H9 (cell line): ENCODE measurements around the gene HSD17B3. TPM values are rescaled to one million over a fixed set of nuclear protein-coding genes. Genes with fewer than 3 reads are reported as not detected.

Source experiments
- DNase-seq: peaks from one replicate; pipeline ENCODE4 v3.0.0-alpha.2; 2017
- H2AFZ ChIP-seq: one replicate; pipeline ENCODE4 v1.6.1; 2013; ENCODE audit warnings: mild to moderate bottlenecking, low read length, control low read depth, moderate library complexity
- H2AK5ac ChIP-seq: 2 replicates; pipeline ENCODE4 v1.6.1; 2013; ENCODE audit warnings: low read length, control low read depth, mixed read lengths; ENCODE audit not compliant: insufficient read length
- H2BK120ac ChIP-seq: one replicate; pipeline ENCODE4 v1.6.1; 2013; ENCODE audit warnings: low read depth, mild to moderate bottlenecking, low read length, control low read depth, inconsistent platforms; ENCODE audit not compliant: poor library complexity, severe bottlenecking
- H2BK12ac ChIP-seq: 2 replicates; pipeline ENCODE4 v1.6.1; 2013; ENCODE audit warnings: low read length, control low read depth, mixed read lengths, low read depth; ENCODE audit not compliant: insufficient read length
- H2BK15ac ChIP-seq: 2 replicates; pipeline ENCODE4 v1.6.1; 2013; ENCODE audit warnings: low read depth, low read length, control low read depth
- H2BK20ac ChIP-seq: one replicate; pipeline ENCODE4 v1.6.1; 2013; ENCODE audit warnings: low read depth, mild to moderate bottlenecking, low read length, control low read depth, inconsistent platforms; ENCODE audit not compliant: poor library complexity, severe bottlenecking
- H2BK5ac ChIP-seq: 2 replicates; pipeline ENCODE4 v1.6.1; 2013; ENCODE audit warnings: low read length, control low read depth, mixed read lengths; ENCODE audit not compliant: insufficient read length
- H3K14ac ChIP-seq: 2 replicates; pipeline ENCODE4 v1.6.1; 2013; ENCODE audit warnings: low read length, control low read depth; ENCODE audit not compliant: insufficient read depth
- H3K18ac ChIP-seq: 2 replicates; pipeline ENCODE4 v1.6.1; 2013; ENCODE audit warnings: low read depth, mild to moderate bottlenecking, mixed read lengths, low read length, control low read depth; ENCODE audit not compliant: insufficient read length
- H3K23ac ChIP-seq: 2 replicates; pipeline ENCODE4 v1.6.1; 2013; ENCODE audit warnings: low read length, control low read depth, mixed read lengths, low read depth; ENCODE audit not compliant: insufficient read length
- H3K23me2 ChIP-seq: 2 replicates; pipeline ENCODE4 v1.6.1; 2013; ENCODE audit warnings: low read depth, mild to moderate bottlenecking, mixed read lengths, low read length, control low read depth; ENCODE audit not compliant: insufficient read length, poor library complexity, severe bottlenecking
- H3K27ac ChIP-seq: 2 replicates; pipeline ENCODE4 v1.5.1; 2013; ENCODE audit warnings: low read length, control low read depth, mixed read lengths, low read depth; ENCODE audit not compliant: insufficient read length
- H3K27me3 ChIP-seq: 2 replicates; pipeline ENCODE4 v1.6.1; 2013; ENCODE audit warnings: low read length, control low read depth, inconsistent platforms; ENCODE audit not compliant: insufficient read depth
- H3K4ac ChIP-seq: 2 replicates; pipeline ENCODE4 v1.6.1; 2013; ENCODE audit warnings: low read depth, mild to moderate bottlenecking, control low read depth, inconsistent platforms, low read length, moderate library complexity
- H3K4me1 ChIP-seq: 2 replicates; pipeline ENCODE4 v1.6.1; 2013; ENCODE audit warnings: low read length, control low read depth, inconsistent platforms; ENCODE audit not compliant: insufficient read depth
- H3K4me2 ChIP-seq: 2 replicates; pipeline ENCODE4 v1.6.1; 2013; ENCODE audit warnings: low read length, control low read depth, mixed read lengths; ENCODE audit not compliant: insufficient read length, insufficient read depth
- H3K56ac ChIP-seq: 2 replicates; pipeline ENCODE4 v1.6.1; 2013; ENCODE audit warnings: low read depth, mild to moderate bottlenecking, mixed read lengths, low read length, control low read depth; ENCODE audit not compliant: insufficient read length
- H3K79me1 ChIP-seq: 2 replicates; pipeline ENCODE4 v1.6.1; 2013; ENCODE audit warnings: low read depth, mild to moderate bottlenecking, moderate library complexity, low read length, control low read depth, inconsistent platforms; ENCODE audit not compliant: insufficient read depth, poor library complexity, severe bottlenecking
- H3K79me2 ChIP-seq: 2 replicates; pipeline ENCODE4 v1.6.1; 2013; ENCODE audit warnings: low read length, control low read depth, inconsistent platforms; ENCODE audit not compliant: insufficient read depth
- H3K9ac ChIP-seq: 2 replicates; pipeline ENCODE4 v1.6.1; 2013; ENCODE audit warnings: low read length, control low read depth, mixed read lengths; ENCODE audit not compliant: insufficient read length; ENCODE audit errors: extremely low read depth
- H3K9me3 ChIP-seq: one replicate; pipeline ENCODE4 v1.6.1; 2013; ENCODE audit warnings: low read depth, low read length, inconsistent platforms; ENCODE audit not compliant: control insufficient read depth
- H3T11ph ChIP-seq: one replicate; pipeline ENCODE4 v1.6.1; 2013; ENCODE audit warnings: mild to moderate bottlenecking, low read length, control low read depth, inconsistent platforms
- H4K20me1 ChIP-seq: one replicate; pipeline ENCODE4 v1.6.1; 2013; ENCODE audit not compliant: control insufficient read depth, insufficient read length, insufficient read depth
- H4K5ac ChIP-seq: 2 replicates; pipeline ENCODE4 v1.6.1; 2013; ENCODE audit warnings: low read depth, mild to moderate bottlenecking, mixed read lengths, low read length, control low read depth; ENCODE audit not compliant: insufficient read length
- H4K8ac ChIP-seq: replicated peaks from 2 replicates; pipeline ENCODE4 v1.6.1; 2013; ENCODE audit warnings: low read length, control low read depth, mixed read lengths, low read depth; ENCODE audit not compliant: insufficient read length
- H4K91ac ChIP-seq: 2 replicates; pipeline ENCODE4 v1.6.1; 2013; ENCODE audit warnings: low read depth, mild to moderate bottlenecking, moderate library complexity, mixed read lengths, low read length, control low read depth; ENCODE audit not compliant: insufficient read length
- H3K27ac Mint-ChIP-seq, 3 experiments: 2 replicates in 2 of 3; 3 replicates in 1 of 3; pipeline ENCODE4 v1.8.0; 2020 to 2021; ENCODE audit warnings: mixed read lengths in 3 of 3, mild to moderate bottlenecking in 1 of 3, moderate library complexity in 1 of 3
- H3K27me3 Mint-ChIP-seq: 2 replicates; pipeline ENCODE4 v1.8.0; 2021; ENCODE audit warnings: low read depth, mild to moderate bottlenecking, moderate library complexity, mixed read lengths
- H3K36me3 Mint-ChIP-seq, 3 experiments: 2 replicates in 2 of 3; 3 replicates in 1 of 3; pipeline ENCODE4 v1.8.0; 2020 to 2021; ENCODE audit warnings: low read depth in 3 of 3, mixed read lengths in 3 of 3; ENCODE audit not compliant: insufficient read depth in 1 of 3
- H3K4me1 Mint-ChIP-seq, 2 experiments: 2 replicates each; pipeline ENCODE4 v1.8.0; 2020; ENCODE audit warnings: mixed read lengths in 2 of 2
- H3K4me3 Mint-ChIP-seq, 2 experiments: 2 replicates in 1 of 2; 3 replicates in 1 of 2; pipeline ENCODE4 v1.8.0; 2020 to 2021; ENCODE audit warnings: mild to moderate bottlenecking in 2 of 2, mixed read lengths in 2 of 2, moderate library complexity in 1 of 2
- H3K9me3 Mint-ChIP-seq, 2 experiments: 2 replicates in 1 of 2; 3 replicates in 1 of 2; pipeline ENCODE4 v1.8.0; 2020; ENCODE audit warnings: mild to moderate bottlenecking in 2 of 2, mixed read lengths in 2 of 2, moderate library complexity in 1 of 2
- WGBS: extraction: QIAGEN DNeasy Blood & Tissue Kit; methylation state at CpG from one replicate; pipeline ENCODE4 v1.1.7; 2013; ENCODE audit warnings: missing lambda C conversion rate, low lambda C conversion rate, mixed read lengths; ENCODE audit not compliant: insufficient read length; ENCODE audit errors: extremely low coverage; 5-methylcytosine and 5-hydroxymethylcytosine counted together
- total RNA-seq: library from RNA; stranded (reverse); gene quantifications from 2 replicates; pipeline ENCODE4 v1.2.1, GENCODE V29; 2021
- TF ChIP-seq, protein P1 (sequence below): fragments of 200-600 bp; sonication (generic); conservative IDR thresholded peaks from 3 replicates; pipeline ENCODE4 v1.8.0; 2021; ENCODE audit warnings: antibody characterized with exemption, mild to moderate bottlenecking

The HSD17B3 gene
- total RNA-seq, 1 experiment from 2014 or later = not detected

DNA sequence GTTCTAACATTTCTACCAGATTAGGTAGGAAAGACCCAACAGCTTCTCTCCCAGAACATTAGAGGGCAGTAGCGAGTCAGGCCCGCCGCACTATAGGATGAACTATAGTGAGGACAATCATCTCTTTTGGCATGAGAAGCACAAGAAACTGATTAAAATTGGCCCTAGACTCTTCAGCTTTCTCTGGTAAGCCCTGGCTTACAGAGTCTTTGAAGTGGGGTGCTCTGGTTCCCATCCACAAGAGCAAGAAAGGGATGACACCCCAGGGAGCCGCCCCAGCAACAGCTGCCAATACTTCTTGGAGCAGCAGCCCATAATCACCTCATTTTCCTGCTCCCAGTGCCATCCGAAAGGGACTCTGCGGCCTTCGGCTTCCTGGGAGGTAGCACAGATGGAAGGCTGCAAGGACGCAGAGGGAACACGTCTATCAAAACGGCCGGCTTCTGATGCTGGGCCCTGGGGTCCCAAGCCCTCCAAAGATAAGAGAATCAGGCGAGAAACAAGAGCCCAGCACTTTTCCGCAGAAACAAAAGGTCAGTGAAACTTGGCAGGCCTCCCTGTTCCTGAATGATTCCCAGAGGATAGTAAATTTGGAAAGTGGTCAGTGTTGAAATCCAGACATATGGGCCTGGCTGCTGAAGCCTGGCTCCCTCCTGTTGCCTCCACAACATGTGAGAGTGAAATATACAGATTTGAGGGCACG lies 69.3 kb downstream of the HSD17B3 start:
- H2BK15ac ChIP-seq = no peak overlapping the region
- no peak overlapping the region for H4K8ac ChIP-seq
- peaks cover 2% of the 10 kb centered on the region; the same call in 1 of the 2 replicates for H3K27me3 Mint-ChIP-seq
- peaks cover 2 to 4% of the 10 kb centered on the region in 2 experiments; a peak in 2 of 5 replicates for H3K9me3 Mint-ChIP-seq
- no peak overlapping the region for H3K4ac ChIP-seq
- no peak overlapping the region for H2BK5ac ChIP-seq
- H3K9ac ChIP-seq = no peak overlapping the region
- H2BK12ac ChIP-seq = no peak overlapping the region
- no peaks in the 10 kb centered on the region for H3K79me2 ChIP-seq
- no peak overlapping the region for H3K18ac ChIP-seq
- H3K27me3 ChIP-seq = no peaks in the 10 kb centered on the region
- H4K20me1 ChIP-seq = no peaks in the 10 kb centered on the region
- no CpG with 5 or more reads among the region's 14 CpGs for WGBS
- no peak overlapping the region for H3K27ac ChIP-seq
- peak overlapping the region; percentile 43 for H2AFZ ChIP-seq
- H3K56ac ChIP-seq = no peak overlapping the region
- H3T11ph ChIP-seq = no peak overlapping the region
- no peak overlapping the region for H4K5ac ChIP-seq
- no peak overlapping the region for H4K91ac ChIP-seq
- H3K4me1 ChIP-seq = no peaks in the 10 kb centered on the region; the same call in 1 of the 2 replicates
- no peak overlapping the region for H3K14ac ChIP-seq
- no peaks in the 10 kb centered on the region for H3K23me2 ChIP-seq
- H3K4me3 Mint-ChIP-seq = no peak overlapping the region; a peak in 1 of 5 replicates
- H3K9me3 ChIP-seq = no peaks in the 10 kb centered on the region
- H2BK120ac ChIP-seq = no peak overlapping the region
- no peaks in the 10 kb centered on the region for H3K4me1 Mint-ChIP-seq
- H3K36me3 Mint-ChIP-seq = no peaks in the 10 kb centered on the region
- no peak overlapping the region for H3K4me2 ChIP-seq
- no peak overlapping the region for H2BK20ac ChIP-seq
- no peaks in the 10 kb centered on the region for H3K79me1 ChIP-seq
- DNase-seq = peak; percentile 62
- no peak overlapping the region for H3K27ac Mint-ChIP-seq
- H3K23ac ChIP-seq = no peak overlapping the region
- TF ChIP-seq, protein P1, sequence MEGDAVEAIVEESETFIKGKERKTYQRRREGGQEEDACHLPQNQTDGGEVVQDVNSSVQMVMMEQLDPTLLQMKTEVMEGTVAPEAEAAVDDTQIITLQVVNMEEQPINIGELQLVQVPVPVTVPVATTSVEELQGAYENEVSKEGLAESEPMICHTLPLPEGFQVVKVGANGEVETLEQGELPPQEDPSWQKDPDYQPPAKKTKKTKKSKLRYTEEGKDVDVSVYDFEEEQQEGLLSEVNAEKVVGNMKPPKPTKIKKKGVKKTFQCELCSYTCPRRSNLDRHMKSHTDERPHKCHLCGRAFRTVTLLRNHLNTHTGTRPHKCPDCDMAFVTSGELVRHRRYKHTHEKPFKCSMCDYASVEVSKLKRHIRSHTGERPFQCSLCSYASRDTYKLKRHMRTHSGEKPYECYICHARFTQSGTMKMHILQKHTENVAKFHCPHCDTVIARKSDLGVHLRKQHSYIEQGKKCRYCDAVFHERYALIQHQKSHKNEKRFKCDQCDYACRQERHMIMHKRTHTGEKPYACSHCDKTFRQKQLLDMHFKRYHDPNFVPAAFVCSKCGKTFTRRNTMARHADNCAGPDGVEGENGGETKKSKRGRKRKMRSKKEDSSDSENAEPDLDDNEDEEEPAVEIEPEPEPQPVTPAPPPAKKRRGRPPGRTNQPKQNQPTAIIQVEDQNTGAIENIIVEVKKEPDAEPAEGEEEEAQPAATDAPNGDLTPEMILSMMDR = peak; percentile 94
- H2AK5ac ChIP-seq = no peak overlapping the region
